K562 (cell line): ENCODE results near the gene TRANK1. TPM values are rescaled to one million over a fixed set of nuclear protein-coding genes. Genes with fewer than 3 reads are reported as not detected.

Source experiments
- ARID2 ChIP-seq: fragments of 450-650 bp; IDR thresholded peaks from 2 replicates; pipeline ENCODE4 v1.6.1; 2017; ENCODE audit warnings: antibody characterized with exemption, mild to moderate bottlenecking
- GATA2 ChIP-seq: sonication (generic); formaldehyde crosslinking; IDR thresholded peaks from 2 replicates; pipeline ENCODE4 v1.4.0; 2020; ENCODE audit warnings: mild to moderate bottlenecking, missing genetic modification reagents
- HNRNPH1 ChIP-seq: fragments of 200-400 bp; formaldehyde crosslinking; optimal IDR thresholded peaks from 2 replicates; pipeline ENCODE3; 2017; ENCODE audit warnings: low read depth, mild to moderate bottlenecking, low read length, moderate library complexity
- REST ChIP-seq, 2 experiments: fragments of 450-650 bp; formaldehyde crosslinking in 1 of 2; IDR thresholded peaks; 2 replicates each; pipeline versions ENCODE4 v1.4.0 to v1.6.1; 2014 to 2020; ENCODE audit warnings: mild to moderate bottlenecking in 2 of 2, borderline replicate concordance in 1 of 2, low read depth in 1 of 2
- ZNF282 ChIP-seq: sonication (generic); formaldehyde crosslinking; IDR thresholded peaks from 2 replicates; pipeline ENCODE4 v1.8.1; 2023; ENCODE audit warnings: missing genetic modification reagents
- polyA plus RNA-seq, 8 experiments: library from polyadenylated mRNA; depleted of rRNA in 4 of 8; stranded (reverse) in 5 of 8; unstranded in 3 of 8; fragments of >200 nt; fragmentation: Nextera tagmentation in 2 of 8; fragmentation: Illumina TruSeq in 1 of 8; extraction: Ambion mirVana in 2 of 8; extraction: Trizol in 1 of 8; gene quantifications; 2 replicates each; pipeline versions ENCODE4 v1.2.1 to v1.2.3, GENCODE V29; 2011 to 2014; ENCODE audit warnings: inconsistent platforms in 1 of 8, missing spikeins in 1 of 8
- total RNA-seq, 7 experiments: library from RNA; depleted of rRNA in 6 of 7; stranded (reverse); fragments of >200 nt in 6 of 7; fragmentation: Illumina TruSeq in 2 of 7; extraction: Trizol in 2 of 7; gene quantifications; 2 replicates each; pipeline versions ENCODE4 v1.2.1 to v1.2.3, GENCODE V29; 2011 to 2021; ENCODE audit warnings: low replicate concordance in 1 of 7

TRANK1 gene
- total and polyA plus RNA-seq, 9 of the 15 experiments (the other 6 are each of a cell fraction or from before 2014, with no cell fraction given): 0.41 to 5.3 (median 2.1) TPM

GRCh38 chr3:36792342-36792741, 152.5 kb downstream of the TRANK1 start (continued):
- TF ChIP-seq REST (IDR thresholded peaks at IDR 0.05; ENCODE audit: borderline replicate concordance) (peak; percentile 70), REST (CRISPR knock-in tag; IDR thresholded peaks at IDR 0.05; ENCODE audit: low read depth) (no peak), ZNF282 (CRISPR knock-in tag) (no peak), GATA2 (CRISPR knock-in tag) (no peak), HNRNPH1 (no peak), ARID2 (peak; percentile 58; the same call in 1 of the 2 replicates)
